Hematopoietic multipotent progenitor cell treated with erythropoietin and hydrocortisone succinate and interleukin-3 and kit ligand, for 15 days (in vitro differentiated cells): ENCODE measurements around the gene MALAT1.

Experiments used
- DNase-seq: peaks from one replicate; pipeline ENCODE4 v3.0.0-alpha.2; 2015; ENCODE audit warnings: low spot score

The MALAT1 gene

DNA sequence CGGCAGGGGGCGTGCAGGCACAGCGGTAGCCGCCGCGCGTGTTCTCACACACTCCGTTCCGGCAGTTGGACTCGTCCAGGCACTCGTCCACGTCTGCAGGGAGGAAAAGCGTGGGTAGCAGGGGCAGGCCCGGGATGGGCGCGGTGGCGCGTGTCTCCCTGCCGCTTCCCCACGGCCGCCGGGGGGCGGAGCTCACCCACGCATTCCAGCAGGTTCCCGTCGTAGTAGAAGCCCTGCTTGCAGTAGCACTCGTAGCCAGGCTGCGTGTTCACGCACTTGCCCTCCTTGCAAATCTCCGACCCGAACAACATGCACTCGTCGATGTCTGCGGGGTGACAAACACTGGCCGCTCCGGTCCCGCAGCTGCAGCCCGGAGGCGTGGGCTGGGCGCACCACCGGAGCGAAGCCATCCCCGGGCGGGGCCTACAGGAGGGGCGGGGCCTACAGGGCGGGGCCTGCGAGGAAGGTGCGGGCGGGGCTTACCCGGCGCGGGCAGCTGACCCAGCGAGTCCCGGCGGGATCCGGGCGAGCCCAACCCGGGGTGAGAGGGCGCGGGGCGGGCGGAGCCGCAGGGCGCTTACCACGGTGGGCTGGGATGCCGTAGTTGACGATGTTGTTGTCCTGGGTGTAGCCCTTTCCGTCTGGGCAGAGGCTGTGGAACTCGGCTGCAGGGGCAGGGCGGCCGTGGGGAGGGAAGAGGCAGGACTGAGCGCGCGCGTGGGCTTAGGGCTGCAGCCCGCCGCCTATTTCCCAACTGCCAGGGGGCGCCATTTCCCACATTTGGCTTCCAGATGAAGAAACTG is 41.6 kb downstream of the MALAT1 start:
- peak; percentile 91 for DNase-seq

DNA sequence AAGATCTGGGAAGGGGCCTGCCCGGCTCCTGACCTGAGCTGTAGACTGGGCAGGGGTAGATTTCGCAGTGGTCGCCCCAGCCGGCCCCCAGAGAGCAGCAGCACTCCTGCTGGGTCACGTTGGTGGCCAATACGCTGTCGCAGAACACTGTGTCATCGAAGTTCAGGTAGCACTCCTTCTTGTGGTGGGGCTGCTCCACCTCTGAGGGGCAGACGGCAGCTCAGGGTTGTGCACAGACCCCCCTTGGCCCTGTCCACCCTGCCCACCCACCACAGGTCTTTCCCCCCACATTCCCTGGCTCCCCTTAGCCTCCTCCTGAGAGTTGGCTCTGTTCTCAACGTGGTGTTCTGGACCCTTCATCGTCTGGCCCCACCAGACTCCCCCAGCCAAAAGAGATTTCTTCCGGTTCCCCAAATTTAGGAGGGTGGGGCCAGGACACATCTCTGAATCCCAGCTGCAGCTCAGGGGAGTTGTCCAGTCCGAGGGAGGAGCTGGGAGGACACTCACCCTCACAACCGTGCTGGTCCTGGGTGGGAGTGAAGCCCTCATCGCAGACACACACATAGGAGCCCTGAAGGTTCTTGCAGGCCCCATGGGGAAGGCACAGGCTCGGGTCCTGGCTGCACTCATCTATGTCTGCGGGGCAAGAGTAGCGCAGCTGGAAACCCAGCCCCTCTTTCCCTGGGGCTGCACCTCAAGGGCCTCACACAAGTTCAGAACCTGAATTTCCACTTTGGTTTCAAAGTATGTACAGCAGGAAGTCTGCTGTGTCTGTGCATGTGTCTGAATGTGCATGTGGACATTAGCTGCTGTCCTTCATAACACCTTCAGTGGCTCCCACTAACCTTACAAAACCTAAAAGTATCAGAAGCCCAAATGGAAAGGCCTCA is 42.5 kb downstream of the MALAT1 start:
- no peak for DNase-seq

- DNase-seq = no peak
Observed at GRCh38 chr11:65542738-65543390, 44.0 kb downstream of the MALAT1 start.

DNA sequence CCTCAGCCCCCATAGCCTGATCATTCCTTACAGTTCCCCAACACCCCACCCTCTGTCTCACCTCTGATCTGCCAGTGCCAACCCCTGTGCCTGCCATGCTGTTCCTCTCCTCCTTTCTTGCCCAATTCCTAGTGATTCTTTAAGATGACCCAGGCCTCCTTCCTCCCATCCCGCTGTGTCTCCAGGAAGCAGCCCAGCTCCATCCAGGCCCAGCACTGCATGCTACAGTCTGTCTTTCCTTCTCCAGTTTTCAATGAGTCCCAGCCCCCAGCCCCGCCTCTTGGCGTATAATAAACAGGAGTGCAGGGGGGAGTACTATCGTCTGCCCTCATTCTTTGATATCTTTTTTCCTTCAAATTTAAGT is 47.0 kb downstream of the MALAT1 start:
- DNase-seq = no peak

DNA sequence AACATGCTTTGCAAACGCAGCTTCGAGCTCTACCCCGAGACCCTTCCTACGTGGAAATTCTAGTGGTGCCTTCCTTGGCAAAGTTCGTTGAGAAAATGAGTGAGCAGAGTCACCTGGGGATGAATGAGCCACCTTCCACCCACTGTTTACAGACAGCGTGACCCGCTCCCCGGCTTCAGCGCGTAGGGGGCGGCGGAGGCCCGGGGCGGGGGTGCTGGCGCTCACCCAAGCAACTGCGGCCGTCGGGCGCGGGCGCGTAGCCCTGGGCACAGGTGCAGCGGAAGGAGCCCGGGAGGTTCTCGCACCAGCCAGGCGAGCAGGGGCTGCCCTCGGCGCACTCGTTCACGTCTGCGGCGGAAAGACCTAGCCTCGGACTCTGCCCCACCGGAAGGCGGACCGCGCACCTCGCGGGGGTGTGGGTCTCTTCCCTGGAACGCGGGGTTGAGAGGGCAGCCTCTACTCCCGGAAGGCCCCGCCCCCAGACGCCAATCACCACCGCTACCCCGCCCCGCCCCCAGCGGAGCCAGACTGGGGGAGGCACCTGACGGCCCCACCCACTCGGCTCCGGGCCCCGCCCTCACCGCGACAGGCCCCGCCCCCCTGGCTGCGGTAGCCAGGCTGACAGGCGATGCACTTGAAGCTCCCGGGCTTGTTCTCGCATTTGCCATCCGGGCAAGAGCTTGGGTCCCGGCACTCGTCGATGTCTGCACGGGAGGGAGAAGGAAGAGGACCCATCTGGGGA is 47.5 kb downstream of the MALAT1 start:
- peak; percentile 94 for DNase-seq

GRCh38 chr11:65547446-65548125 is 48.7 kb downstream of the MALAT1 start:
- DNase-seq = no peak

DNA sequence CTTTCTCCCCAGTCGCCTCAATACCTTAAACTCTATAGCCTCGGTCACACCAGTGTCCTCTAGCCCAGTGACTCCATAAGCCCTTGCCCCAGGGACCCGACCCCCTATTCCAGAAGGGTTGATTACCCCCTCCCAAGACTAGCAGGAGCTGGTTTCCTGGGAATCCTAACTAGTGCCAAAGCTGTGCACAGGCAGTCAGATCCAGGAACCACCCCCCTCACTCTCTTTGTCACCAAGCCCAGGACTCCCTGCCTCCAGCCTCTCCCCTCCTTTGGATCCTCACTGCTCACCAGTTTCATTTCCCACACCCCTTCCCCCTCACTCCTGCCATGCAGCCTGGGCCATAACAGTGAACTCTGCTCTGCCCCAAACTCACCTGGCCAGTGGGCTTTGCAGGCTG is 49.5 kb downstream of the MALAT1 start:
- DNase-seq = no peak

- DNase-seq = no peak
Observed at GRCh38 chr11:65549096-65549495, 50.3 kb downstream of the MALAT1 start.

DNA sequence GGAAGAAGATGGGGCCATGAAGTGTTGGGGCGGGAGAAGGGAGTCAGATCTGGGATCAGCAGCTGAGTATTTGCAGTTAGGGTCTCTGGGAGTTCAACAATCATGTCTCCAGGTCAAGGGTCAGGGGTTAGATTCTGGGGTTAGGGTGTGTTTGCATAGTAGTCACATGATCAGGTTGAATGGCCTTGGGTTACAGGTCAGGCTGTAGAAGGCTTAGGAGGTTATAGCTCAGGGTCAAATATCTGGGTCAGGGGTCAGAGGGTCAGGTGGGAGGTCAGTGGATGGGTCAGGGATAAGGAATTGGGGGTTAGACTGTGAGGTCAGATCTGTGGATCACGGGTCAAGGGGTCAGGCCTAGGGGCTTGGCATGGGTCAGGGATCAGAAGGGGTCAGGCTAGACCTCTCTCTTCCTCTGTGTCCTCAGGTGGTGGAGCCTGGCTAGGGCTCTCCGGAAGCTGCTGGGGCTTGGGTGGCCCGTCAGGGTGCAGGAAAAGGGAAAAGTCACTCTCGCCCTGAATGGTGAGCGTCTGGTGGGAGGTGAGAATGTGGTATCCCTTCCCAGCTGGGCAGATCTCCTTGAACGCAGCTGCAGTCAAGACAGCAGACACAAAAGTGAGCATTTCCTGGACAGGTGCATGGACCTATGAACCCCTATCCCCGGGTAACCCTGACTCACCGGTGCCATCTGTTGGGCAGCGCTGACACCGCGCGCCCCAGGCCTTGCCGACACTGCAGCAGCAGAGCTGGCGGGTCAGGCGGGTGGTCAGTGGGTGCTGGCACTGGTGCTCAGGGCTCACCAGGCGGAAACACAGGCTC is 52.9 kb downstream of the MALAT1 start:
- peak; percentile 68 for DNase-seq

DNA sequence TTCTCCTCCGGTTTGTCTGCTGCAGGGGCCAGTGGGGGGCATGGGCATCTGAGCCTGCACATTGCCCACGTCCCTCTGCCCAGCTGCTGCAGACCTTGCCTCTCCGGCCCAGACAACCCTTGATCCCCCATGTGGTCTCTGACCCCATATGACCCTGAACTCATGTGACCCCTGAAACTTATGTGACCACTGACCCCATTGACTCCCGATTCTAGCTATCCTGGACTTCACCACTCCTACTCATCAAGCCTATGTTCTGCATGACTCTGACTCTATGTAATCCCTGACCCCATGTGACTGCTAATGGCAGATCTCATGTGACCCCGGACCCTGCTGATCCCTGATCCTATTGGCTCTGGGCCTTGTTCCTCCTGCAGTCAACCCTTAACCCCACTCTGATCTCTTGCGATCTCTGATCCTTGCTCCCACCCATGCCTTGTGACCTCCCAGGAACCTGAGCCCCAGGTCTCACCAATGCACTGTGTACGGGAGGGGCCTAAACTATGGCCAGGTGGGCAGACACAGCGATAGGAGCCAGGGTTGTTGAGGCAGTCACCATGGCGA is 53.6 kb downstream of the MALAT1 start:
- DNase-seq = no peak

GRCh38 chr11:65553301-65554001 is 54.6 kb downstream of the MALAT1 start:
- DNase-seq = peak; percentile 55

GRCh38 chr11:65554057-65554818 is 55.4 kb downstream of the MALAT1 start:
- DNase-seq = no peak

DNA sequence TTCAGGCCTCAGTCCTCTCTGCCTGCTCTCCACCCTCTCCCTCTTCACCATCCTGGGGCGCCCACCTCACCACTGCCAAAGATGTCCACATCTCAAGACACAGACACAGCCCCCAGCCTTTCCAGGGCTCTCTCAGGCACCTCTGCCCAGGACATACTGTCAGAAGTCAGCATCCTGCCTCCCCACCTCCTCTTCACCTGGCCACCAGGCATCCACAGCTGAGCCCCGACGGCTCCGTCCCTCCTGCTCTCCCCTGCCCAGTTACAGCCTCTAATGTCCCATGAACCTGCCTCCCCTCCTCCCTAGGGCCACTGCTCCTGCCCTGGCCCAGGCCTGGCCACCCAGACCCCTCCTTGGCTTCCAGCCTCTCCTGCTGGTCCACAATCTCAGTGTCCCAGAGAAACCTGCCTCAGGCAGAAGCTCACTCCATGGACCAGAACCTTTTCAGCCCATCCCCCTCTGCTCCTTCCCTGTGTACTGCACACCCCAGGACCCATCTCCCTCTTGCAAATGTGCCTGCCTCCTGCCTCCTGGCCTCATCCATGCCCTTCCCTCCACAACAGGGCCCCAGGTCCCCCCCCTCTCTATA is 56.1 kb downstream of the MALAT1 start:
- DNase-seq = no peak

- DNase-seq = no peak
Observed at GRCh38 chr11:65555693-65556231, 56.9 kb downstream of the MALAT1 start.
